ENCODE measurements around the gene LRRFIP2. TPM values are rescaled to one million over a fixed set of nuclear protein-coding genes. Genes with fewer than 3 reads are reported as not detected.

The LRRFIP2 gene
- total RNA-seq, 4 donors from 2014 or later: 41.8 to 78.8 (median 55.0) TPM

DNA sequence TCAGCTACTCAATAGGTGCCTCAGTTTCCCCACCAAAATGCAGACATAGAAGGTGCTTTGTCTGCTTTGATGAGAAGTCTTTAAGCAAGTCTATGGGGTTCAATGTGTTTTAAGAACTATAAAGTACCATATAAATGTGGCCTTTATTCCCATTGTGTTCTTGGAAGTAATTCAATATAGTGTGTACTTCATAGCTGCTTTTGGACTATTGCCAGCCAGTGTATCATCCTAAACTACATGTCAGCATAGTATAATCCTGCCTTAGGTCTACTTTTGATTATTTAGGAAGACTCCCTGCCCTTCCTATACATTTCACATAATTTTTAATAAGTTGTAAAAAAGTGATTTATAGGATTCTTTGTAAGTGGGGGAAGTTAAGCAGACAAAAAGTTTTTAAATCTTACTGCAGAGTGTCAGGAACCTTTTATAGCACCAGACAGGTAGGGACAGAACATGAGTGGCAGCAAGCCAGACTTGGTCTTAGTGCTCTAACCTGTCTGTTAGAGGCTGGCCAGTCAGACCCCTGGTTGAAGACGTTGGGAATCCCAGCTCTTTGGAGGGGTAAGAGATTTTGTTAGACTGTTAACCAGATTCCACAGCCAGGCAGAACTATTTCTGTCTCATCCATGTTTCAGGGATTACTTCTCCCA lies 132.7 kb downstream of the LRRFIP2 start:
- ATAC-seq (ENCODE audit: low FRiP score) (no peak), DNase-seq (ENCODE audit: low spot score) (no peak)
- TF ChIP-seq, protein P1, sequence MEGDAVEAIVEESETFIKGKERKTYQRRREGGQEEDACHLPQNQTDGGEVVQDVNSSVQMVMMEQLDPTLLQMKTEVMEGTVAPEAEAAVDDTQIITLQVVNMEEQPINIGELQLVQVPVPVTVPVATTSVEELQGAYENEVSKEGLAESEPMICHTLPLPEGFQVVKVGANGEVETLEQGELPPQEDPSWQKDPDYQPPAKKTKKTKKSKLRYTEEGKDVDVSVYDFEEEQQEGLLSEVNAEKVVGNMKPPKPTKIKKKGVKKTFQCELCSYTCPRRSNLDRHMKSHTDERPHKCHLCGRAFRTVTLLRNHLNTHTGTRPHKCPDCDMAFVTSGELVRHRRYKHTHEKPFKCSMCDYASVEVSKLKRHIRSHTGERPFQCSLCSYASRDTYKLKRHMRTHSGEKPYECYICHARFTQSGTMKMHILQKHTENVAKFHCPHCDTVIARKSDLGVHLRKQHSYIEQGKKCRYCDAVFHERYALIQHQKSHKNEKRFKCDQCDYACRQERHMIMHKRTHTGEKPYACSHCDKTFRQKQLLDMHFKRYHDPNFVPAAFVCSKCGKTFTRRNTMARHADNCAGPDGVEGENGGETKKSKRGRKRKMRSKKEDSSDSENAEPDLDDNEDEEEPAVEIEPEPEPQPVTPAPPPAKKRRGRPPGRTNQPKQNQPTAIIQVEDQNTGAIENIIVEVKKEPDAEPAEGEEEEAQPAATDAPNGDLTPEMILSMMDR (IDR thresholded peaks at IDR 0.05): no peak

DNA sequence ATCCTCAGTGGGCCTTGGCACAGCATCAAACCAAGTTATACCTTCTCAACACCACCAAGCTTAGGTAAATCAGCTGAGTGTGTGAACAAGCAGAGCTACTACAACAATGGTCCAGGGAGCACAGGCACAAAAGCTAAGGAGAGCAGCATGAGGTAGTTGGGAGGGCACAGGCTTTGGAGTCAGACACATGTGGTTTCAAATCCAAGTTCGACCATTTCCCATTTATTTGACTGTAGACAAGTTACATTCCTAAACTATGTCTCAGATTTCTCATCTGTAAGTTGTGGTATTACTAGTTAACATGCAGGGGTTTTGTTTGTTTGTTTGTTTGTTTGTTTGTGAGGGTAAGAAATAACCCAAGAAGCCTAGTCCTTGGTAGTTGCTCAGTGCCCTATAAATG lies 134.2 kb downstream of the LRRFIP2 start:
- TF ChIP-seq, protein P1 (IDR thresholded peaks at IDR 0.05): no peak
- DNase-seq (ENCODE audit: low spot score) (no peak), ATAC-seq (ENCODE audit: low FRiP score) (no peak)

DNA sequence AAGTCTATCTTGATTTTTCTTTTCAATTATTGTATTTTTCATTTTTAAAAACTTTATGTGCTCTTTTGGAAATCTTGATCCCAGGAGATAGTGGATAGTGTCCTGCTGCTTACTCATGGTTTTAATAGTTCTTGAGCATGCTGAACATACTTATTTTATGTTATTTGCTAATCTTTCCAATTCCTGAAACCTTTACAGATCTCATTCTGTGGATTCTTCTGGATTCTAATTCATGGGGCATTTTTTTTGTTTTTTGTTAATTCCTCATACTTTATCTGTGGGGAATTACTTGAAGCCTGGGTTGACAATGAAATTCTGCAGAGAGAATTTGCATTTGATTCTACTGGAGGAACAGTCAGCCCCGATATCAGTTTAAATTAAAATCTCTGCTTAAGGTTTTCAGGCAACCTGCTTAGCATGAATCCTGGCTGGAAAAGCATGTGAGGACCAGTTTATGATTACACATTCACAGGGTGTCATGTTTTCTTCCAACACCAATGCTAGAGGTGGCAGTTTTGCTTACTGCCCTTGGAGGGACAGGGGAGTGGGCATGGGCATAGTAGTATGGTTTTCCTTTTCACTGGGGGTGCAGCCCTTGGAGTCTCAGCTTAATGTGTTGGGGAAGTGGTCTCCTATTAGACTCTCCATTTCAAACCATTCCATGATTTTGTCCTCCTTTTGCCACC lies 135.1 kb downstream of the LRRFIP2 start:
- ATAC-seq (ENCODE audit: low FRiP score) (no peak), DNase-seq (ENCODE audit: low spot score) (no peak)
- TF ChIP-seq, protein P1 (IDR thresholded peaks at IDR 0.05): no peak

- no peak for ATAC-seq (ENCODE audit: low FRiP score)
Measured at GRCh38 chr3:37037352-37037751, 137.0 kb downstream of the LRRFIP2 start.

DNA sequence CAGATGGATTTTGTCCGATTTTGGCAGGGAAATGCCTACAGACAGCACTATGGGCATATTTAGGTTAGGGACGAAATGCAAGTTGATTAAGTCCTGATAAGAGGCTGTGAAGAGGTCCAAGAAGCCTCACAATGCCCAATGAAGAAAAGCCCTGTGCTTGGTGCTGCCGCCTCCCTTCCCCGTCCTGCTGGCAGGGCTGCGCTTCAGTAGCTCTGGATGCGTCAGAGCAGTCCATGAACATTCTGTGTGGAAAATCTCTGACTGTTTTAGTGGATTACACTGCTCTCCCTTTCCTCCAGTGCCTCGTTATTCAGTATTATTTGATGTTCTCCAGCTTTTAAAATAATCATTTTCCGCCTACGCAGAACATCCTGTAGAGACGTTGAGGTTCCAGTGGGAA lies 141.4 kb downstream of the LRRFIP2 start:
- TF ChIP-seq, protein P1 (IDR thresholded peaks at IDR 0.05): no peak
- ATAC-seq (ENCODE audit: low FRiP score): peak; percentile 53

More at GRCh38 chr3:37037352-37037751, 137.0 kb downstream of the LRRFIP2 start:
- DNase-seq (ENCODE audit: low spot score): no peak
- TF ChIP-seq, protein P1 (IDR thresholded peaks at IDR 0.05): no peak

GRCh38 chr3:37031096-37031682 lies 143.2 kb downstream of the LRRFIP2 start:
- ATAC-seq (ENCODE audit: low FRiP score) (no peak), DNase-seq (ENCODE audit: low spot score) (no peak)
- TF ChIP-seq, protein P1 (IDR thresholded peaks at IDR 0.05): no peak

More for the DNA sequence above, 141.4 kb downstream of the LRRFIP2 start:
- no peak for DNase-seq (ENCODE audit: low spot score)
